Esophagus squamous epithelium (tissue), 5 donors: ENCODE results near the gene TMTC2. TPM values are rescaled to one million over a fixed set of nuclear protein-coding genes. Genes with fewer than 3 reads are reported as not detected.

Experiments
- DNase-seq: peaks from one replicate; lab custom pipeline; 2025; lab: John Stamatoyannopoulos, UW
- H3K27ac ChIP-seq, 4 donors: fragments of 200-600 bp; sonication (generic); one replicate each; pipeline ENCODE4 v1.5.1; 2016 to 2019; ENCODE audit warnings: mild to moderate bottlenecking in 1 of 4
- H3K27me3 ChIP-seq, 4 donors: fragments of 200-600 bp; sonication (generic); 1 replicate in 3 of 4; 2 replicates in 1 of 4; pipeline versions ENCODE4 v1.5.1 to v1.6.0; 2017 to 2021; ENCODE audit warnings: antibody characterized with exemption in 1 of 4
- H3K36me3 ChIP-seq, 3 donors: fragments of 200-600 bp; sonication (generic); one replicate each; pipeline ENCODE4 v1.5.1; 2016 to 2019
- H3K4me1 ChIP-seq, 3 donors: fragments of 200-600 bp; sonication (generic); one replicate each; pipeline ENCODE4 v1.5.1; 2017 to 2019
- H3K4me3 ChIP-seq, 4 donors: fragments of 200-600 bp; sonication (generic); 1 replicate in 3 of 4; 2 replicates in 1 of 4; pipeline ENCODE4 v1.5.1; 2016 to 2019; ENCODE audit warnings: mild to moderate bottlenecking in 2 of 4, moderate library complexity in 1 of 4
- H3K9me3 ChIP-seq, 3 donors: fragments of 200-600 bp; sonication (generic); one replicate each; pipeline ENCODE4 v1.5.1; 2016 to 2019
- POLR2A ChIP-seq, 4 donors: fragments of 450-650 bp; IDR thresholded peaks; one replicate each; pipeline ENCODE4 v1.6.1; 2017; ENCODE audit warnings: antibody characterized with exemption in 4 of 4, mild to moderate bottlenecking in 4 of 4, moderate library complexity in 3 of 4
- WGBS, 2 donors: methylation state at CpG; one replicate each; pipeline ENCODE4 v1.1.5; 2018; 5-methylcytosine and 5-hydroxymethylcytosine counted together
- intact Hi-C: fragments of 100-400 bp; cut with DNase I; formaldehyde crosslinking; loops from one replicate; pipeline ENCODE4 v1.15.0; 2022
- total RNA-seq, 4 donors: library from RNA; depleted of rRNA; stranded (reverse); fragments of >200 nt; gene quantifications; one replicate each; pipeline ENCODE4 v1.1.0, GENCODE V29; 2016
- TF ChIP-seq, protein P1 (sequence below), 6 experiments: fragments of 450-650 bp in 4 of 6; fragments of 200-600 bp in 2 of 6; sonication (generic) in 2 of 6; IDR thresholded peaks; one replicate each; pipeline ENCODE4 v1.5.1; 2016 to 2019; ENCODE audit warnings: antibody characterized with exemption in 6 of 6, mild to moderate bottlenecking in 4 of 6, moderate library complexity in 4 of 6
- donor health status: DM: yes; HTN: yes; CAD: no.

Gene TMTC2
- total RNA-seq, 4 donors from 2014 or later = 18.3 to 27.0 (median 21.8) TPM

DNA sequence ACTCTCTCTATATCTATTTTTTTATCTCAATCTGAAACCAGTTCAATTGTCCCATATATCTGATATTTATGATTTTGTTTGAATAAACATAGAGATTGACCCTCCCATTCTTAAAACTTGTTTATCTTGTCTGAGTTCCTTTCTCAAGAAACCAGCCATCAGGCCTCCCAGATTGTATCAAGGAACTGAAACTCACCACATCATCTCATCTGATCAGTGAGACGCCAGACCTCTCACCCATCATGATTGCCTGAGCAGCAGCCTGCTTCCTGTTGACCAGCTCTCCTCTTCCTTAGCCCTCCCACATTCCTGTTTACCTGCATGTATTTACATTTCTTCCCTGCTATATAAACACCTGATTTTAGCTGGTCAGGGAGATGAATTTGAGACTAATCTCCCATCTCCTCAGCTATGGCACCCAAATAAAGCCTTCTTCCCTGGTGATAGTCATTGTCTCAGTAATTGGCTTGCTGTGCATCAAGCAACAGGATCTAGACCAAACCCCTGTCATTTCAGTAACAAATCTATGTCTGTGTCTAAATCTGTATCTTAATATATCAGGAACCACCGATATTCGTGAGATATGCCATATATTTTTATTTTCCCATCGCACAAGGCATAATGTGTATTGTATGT is 323.6 kb downstream of the TMTC2 start:
- no peak for DNase-seq
- TF ChIP-seq, protein P1, sequence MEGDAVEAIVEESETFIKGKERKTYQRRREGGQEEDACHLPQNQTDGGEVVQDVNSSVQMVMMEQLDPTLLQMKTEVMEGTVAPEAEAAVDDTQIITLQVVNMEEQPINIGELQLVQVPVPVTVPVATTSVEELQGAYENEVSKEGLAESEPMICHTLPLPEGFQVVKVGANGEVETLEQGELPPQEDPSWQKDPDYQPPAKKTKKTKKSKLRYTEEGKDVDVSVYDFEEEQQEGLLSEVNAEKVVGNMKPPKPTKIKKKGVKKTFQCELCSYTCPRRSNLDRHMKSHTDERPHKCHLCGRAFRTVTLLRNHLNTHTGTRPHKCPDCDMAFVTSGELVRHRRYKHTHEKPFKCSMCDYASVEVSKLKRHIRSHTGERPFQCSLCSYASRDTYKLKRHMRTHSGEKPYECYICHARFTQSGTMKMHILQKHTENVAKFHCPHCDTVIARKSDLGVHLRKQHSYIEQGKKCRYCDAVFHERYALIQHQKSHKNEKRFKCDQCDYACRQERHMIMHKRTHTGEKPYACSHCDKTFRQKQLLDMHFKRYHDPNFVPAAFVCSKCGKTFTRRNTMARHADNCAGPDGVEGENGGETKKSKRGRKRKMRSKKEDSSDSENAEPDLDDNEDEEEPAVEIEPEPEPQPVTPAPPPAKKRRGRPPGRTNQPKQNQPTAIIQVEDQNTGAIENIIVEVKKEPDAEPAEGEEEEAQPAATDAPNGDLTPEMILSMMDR (IDR thresholded peaks at IDR 0.05) = no peak
- TF ChIP-seq POLR2A (IDR thresholded peaks at IDR 0.05) = no peak
- H3K9me3 ChIP-seq = peaks cover 0 to 13% (median 0%) of the 10 kb centered on the region in 3 donors
- H3K4me1 ChIP-seq = peaks cover 0 to 3% (median 0%) of the 10 kb centered on the region in 3 donors
- peaks cover 0 to 51% (median 0%) of the 10 kb centered on the region in 3 donors for H3K36me3 ChIP-seq
- no peaks in the 10 kb centered on the region for H3K27me3 ChIP-seq
- H3K4me3 ChIP-seq = no peak overlapping the region
- H3K27ac ChIP-seq = no peak overlapping the region
- intact Hi-C loops = no loop called here
- WGBS, 2 donors = 43 to 50% methylated on average over 4 of the region's 4 CpGs

DNA sequence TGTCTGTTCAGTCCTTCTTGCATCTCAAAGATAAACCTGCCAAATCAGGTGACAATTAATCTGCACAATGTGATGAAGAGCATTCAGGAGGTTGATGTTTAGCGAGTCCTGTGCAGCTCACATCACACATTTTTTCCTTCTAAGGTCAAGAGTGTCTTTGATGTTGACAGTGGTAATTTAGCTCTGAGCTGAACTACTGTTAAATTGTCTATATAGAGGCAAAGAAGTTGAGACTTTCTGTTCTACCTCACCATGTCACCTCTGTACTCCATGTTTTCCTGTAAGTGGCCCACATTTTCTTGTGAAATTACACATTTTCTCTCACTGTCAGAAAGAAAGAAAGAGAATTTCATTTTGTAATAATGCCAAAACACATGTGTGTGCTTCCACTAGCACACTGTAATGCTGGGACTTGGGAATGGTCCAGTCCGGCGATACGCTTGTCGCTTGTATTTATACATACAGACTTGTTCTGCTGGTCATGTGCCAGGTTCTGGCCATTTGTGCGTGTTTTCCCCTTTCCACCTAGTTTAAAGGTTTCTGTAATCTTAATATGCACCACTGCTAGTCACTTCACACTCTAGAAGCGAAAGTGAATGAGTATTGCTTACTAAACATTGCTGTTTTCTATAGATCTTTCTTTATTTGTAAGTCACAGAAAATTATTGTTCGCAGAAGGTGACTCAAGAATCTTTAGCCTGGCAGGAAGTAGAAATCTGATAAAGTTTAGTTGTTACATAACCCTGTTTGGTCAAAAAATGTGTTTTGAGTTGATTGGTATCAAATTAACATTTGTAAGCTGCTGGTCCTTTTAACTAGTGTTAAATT is 328.9 kb downstream of the TMTC2 start:
- TF ChIP-seq POLR2A (IDR thresholded peaks at IDR 0.05) = no peak
- TF ChIP-seq, protein P1 (IDR thresholded peaks at IDR 0.05) = no peak
- H3K27ac ChIP-seq = peak overlapping the region; percentile 21 to 72 (median 65)
- intact Hi-C loops = no loop called here
- peak overlapping the region; percentile 9 to 59 (median 38) for H3K4me3 ChIP-seq
- DNase-seq = no peak
- peaks cover 0 to 4% (median 0%) of the 10 kb centered on the region in 3 donors for H3K9me3 ChIP-seq
- H3K27me3 ChIP-seq = no peaks in the 10 kb centered on the region
- peaks cover 0 to 24% (median 5%) of the 10 kb centered on the region in 3 donors for H3K4me1 ChIP-seq
- H3K36me3 ChIP-seq = peaks cover 0 to 10% (median 0%) of the 10 kb centered on the region in 3 donors
- 25 to 27% methylated on average over 8 of the region's 8 CpGs for WGBS, 2 donors

DNA sequence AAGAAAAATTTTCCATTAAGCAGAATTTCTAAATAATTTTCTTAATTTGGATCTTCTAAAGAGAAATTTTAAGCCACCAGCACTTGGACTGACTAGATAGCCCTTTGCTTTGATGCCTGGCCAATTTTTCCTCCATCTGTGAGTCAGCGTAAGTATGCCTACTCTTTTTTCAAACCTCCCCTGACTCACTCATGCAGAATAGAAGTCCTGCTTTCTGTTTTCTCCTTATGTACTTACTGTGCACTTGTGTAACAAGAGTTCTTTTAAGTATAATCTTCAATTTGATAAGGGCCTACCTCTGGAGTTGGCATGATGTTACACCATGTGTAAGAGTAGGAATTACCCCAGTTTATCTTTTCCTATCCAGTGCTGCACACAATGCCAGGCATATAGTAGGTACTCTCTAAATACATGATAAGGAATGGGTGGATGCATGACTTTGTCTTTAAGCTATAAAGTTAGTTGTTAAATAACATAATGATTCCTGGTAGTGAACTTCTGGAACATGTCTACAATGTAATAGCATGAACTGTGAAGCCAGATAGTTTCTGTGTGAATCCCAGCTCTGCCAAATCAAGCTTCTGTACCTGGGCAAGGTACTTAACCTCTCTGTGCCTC is 329.6 kb downstream of the TMTC2 start:
- Histone ChIP-seq H3K4me1 (peaks cover 0 to 24% (median 5%) of the 10 kb centered on the region in 3 donors), H3K27ac (peak overlapping the region; percentile 21 to 72 (median 65)), H3K27me3 (no peaks in the 10 kb centered on the region), H3K9me3 (no peaks in the 10 kb centered on the region), H3K36me3 (peaks cover 0 to 3% (median 0%) of the 10 kb centered on the region in 3 donors), H3K4me3 (peak overlapping the region; percentile 9 to 59 (median 38))
- no peak for TF ChIP-seq POLR2A (IDR thresholded peaks at IDR 0.05)
- TF ChIP-seq, protein P1 (IDR thresholded peaks at IDR 0.05) = no peak
- WGBS, 2 donors = 7 to 23% methylated on average over 1 of the region's 1 CpG
- no peak for DNase-seq
- intact Hi-C loops = no loop called here

DNA sequence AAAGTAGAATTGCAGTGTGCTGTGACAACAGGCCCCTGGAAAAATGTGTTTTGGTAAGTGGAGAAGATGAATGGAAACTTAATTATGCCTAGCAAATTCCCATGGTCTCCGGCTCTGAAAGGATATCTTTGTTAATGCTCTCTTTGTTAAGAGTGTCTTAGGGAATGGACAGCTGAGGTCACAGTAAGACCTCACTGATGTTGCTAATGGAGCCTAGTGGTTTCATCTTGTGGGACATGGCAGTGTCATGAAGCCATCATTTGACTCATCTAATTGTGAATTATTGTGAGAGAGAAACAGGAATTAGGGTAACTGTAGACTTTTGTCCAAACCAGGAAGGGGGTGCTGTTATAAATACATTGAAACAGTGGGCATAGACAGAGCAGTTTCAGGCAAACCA is 330.3 kb downstream of the TMTC2 start:
- intact Hi-C loops = no loop called here
- WGBS, 2 donors = 0% methylated on average over 1 of the region's 1 CpG
- H3K9me3 ChIP-seq = no peaks in the 10 kb centered on the region
- H3K27ac ChIP-seq = peak overlapping the region in 2 of 4 donors; percentile 23 to 72
- no peak overlapping the region for H3K4me3 ChIP-seq
- H3K27me3 ChIP-seq = no peaks in the 10 kb centered on the region
- peaks cover 0 to 24% (median 5%) of the 10 kb centered on the region in 3 donors for H3K4me1 ChIP-seq
- TF ChIP-seq POLR2A (IDR thresholded peaks at IDR 0.05) = no peak
- TF ChIP-seq, protein P1 (IDR thresholded peaks at IDR 0.05) = no peak
- DNase-seq = no peak
- no peaks in the 10 kb centered on the region for H3K36me3 ChIP-seq
